NCI-H2029 (cell line): ENCODE results near the gene HDAC1.
"Not testable (repeated sequence)": the region's sequence is repeated elsewhere in the genome, so short reads cannot be mapped to it uniquely, and the experiment has no call there.

Experiments used
- DNase-seq: peaks from one replicate; lab custom pipeline; 2025; lab: John Stamatoyannopoulos, UW

HDAC1 gene

DNA sequence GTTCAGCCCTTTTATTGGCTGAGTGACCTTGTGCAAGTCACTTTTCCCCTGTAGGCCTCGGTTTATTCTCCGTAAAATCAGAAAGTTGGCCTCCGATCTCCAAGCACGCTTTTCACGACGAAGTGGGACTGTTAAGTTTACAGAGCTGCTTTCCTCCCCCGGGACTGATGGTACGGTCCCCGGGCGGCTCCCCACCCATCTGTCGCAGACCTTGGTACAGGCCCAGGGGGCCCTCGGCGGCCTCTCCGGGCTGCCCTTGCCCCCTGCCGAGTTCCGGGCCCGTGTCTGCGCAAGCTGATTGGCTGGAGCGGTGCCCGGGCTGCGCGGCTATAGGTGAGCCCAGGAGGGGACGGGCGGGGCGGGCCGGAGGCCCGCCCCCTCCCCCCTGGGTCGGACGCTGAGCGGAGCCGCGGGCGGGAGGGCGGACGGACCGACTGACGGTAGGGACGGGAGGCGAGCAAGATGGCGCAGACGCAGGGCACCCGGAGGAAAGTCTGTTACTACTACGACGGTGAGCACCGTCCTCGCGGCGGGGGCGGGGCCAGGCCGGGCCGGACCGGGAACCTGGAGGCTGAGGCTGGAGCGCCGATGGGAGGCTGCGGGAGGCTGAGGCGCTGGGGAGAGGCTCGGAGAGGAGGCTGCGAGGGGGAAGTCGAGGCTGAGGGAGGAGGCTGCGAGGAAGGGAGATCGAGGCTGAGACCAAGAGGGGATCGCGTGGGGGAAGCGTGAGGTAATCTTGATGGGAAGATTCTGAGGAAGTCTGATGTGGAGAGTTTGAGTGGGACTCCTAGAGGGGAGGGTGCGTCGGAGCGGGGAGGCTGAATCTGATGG, at the start of gene HDAC1:
HDAC1 (plus strand) TSS at position 376 of the 831 bp plus-strand sequence; CDS start at position 463, 87 bp downstream.
- peak; percentile 92 for DNase-seq

GRCh38 chr1:32242341-32242851, 49.5 kb upstream of the HDAC1 start:
- no peak for DNase-seq

DNA sequence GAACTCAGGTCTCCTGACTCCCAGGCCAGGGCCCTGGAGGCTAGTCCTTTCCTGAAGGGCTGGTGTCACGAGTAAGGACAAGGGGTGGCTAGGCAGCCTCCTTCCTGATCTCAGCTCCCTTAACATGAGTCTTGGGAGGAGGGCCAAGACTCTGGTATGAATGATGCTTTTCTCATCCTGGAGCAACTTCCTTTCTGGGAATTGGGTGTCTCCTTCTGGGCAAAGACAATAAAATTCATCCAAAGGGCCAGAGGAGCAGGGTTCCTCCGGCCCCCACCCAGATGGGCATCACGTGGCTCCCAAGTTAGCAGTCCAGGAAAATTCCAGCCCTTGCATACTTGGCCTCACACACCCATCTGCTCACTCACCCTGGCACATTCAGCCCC, 45.0 kb upstream of the HDAC1 start, which contains the start of gene FAM167B:
FAM167B (plus strand) TSS at position 335 of the 386 bp plus-strand sequence. CDS start 200 bp downstream, outside the sequence.
- no peak for DNase-seq

- no peak for DNase-seq
Observed at GRCh38 chr1:32247452-32247851, 44.4 kb upstream of the HDAC1 start.

DNA sequence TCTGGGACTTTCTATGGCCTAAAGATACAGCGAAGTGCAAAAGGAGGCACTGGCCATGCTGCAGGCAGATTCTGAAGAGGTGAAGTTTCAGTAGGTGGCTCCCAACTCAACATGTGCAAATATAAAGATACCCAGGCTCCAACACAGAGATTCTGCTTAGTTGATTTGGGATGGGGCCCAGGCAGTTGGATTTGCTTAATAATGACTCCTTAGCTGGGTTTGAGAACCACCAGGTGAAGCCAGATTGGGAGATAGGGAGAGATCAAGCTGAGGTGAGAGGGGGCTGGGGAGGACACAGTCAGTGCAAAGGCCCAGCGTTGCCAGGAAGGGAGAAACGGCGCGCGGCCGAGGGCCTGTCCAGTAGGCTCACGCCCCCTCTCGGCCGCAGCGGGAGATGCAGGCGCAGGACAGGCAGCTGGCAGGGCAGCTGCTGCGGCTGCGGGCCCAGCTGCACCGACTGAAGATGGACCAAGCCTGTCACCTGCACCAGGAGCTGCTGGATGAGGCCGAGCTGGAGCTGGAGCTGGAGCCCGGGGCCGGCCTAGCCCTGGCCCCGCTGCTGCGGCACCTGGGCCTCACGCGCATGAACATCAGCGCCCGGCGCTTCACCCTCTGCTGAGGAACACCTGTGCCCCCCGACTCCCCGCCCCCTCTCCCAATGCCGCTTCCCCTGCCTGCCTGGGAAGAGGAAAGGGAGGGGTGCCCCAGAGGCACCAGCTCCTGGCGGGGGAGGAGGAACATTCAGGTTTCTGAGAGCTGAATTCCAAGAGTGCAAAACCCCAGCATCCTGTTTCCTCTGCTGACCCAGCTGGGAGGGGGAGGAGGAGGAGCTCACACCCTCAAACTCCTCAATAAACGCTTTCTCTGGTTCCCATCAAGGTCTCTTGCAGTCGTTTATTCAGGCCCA, 43.6 kb upstream of the HDAC1 start:
- DNase-seq: peak; percentile 48

DNA sequence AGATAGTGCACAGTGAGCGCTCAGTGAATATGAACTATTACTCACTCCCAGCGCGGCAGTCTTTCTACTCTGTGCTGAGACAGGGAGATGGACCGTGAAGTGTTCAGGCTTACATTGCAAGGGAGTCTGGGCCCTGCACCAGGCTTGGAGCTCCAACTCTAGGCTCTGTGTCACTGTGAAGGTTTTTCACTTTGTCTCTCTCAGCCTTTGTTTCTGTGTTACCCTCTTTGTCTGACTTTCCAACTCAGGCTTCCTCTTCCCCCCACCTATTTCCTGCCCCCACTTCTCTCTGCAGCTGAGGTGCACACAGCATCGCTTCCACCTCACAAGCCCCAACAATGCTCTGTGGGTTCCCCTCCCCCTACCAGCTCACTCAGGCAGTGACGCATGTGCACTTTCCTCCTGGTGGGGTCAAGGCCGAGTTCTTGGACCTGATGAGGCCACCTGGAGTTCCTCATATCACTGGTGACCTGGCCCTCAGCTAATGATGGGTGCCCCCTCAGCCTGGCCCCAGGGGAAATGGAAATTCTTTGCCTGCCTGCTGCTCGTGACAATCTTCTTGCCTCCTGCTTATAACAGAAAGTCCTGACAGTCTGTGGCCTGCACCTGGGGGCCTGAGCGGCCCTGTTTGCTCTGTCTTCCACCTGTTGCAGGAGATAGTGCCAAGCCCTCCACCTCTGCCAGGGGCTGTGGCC, 41.9 kb upstream of the HDAC1 start:
- DNase-seq: no peak

- no peak for DNase-seq
Observed at GRCh38 chr1:32250893-32251716, 40.8 kb upstream of the HDAC1 start, which contains the start of gene LCK. LCK (plus strand) TSS chr1:32251265; CDS start chr1:32274330, 23,065 bp downstream.

GRCh38 chr1:32255072-32256071, 36.5 kb upstream of the HDAC1 start:
- DNase-seq: no peak

DNA sequence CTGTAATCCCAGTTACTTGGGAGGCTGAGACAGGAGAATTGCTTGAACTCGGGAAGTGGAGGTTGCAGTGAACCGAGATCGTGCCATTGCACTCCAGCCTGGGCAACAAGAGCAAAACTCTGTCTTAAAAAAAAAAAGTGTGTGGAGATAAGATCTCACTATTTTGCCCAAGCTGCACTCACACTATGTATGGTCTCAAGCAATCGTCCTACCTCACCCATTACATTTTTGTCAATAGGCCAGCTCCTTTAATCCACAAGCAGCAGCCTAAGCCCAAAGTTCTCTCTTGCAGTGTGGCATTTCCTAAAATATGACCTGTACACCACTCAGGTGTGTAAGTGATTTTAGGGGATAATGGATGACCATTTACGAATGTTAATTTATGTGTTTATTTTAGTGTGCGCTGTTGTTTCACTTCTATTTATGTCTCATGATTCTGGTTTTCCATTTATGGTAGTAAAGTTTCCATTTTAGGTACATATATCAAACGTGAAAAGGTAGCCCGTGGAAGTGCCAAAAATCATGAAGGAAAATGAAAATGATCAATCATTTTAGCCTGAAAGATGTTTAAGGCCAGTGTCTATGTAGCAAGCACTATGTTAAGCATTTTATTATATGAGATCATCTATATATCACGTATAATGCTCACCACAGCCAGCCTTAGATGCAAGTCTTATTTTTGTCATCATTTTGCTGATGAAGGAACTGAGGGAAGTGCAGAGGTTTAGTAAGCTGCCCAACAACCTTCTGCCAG, 35.2 kb upstream of the HDAC1 start:
- no peak for DNase-seq

- DNase-seq: no peak
Observed at GRCh38 chr1:32257227-32257508, 34.7 kb upstream of the HDAC1 start.

- DNase-seq: not testable (repeated sequence)
Observed at GRCh38 chr1:32263236-32263593, 28.7 kb upstream of the HDAC1 start.

DNA sequence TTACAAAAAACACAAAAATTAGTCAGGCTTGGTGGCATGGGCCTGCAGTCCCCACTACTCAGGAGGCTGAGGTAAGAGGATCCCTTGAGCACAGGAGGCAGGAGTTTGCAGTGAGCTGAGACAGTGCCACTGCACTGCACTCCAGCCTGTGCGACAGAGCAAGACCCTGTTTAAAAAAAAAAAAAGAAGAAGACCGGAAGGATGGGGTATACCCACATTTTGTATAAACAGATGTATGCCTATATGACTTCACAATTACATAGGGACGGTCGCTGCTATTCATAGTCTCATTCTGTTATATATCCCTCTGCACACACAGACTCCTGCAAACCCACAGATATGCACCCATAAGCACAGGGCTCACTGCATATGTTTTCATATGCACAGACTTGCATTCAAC, 28.1 kb upstream of the HDAC1 start:
- DNase-seq: no peak

DNA sequence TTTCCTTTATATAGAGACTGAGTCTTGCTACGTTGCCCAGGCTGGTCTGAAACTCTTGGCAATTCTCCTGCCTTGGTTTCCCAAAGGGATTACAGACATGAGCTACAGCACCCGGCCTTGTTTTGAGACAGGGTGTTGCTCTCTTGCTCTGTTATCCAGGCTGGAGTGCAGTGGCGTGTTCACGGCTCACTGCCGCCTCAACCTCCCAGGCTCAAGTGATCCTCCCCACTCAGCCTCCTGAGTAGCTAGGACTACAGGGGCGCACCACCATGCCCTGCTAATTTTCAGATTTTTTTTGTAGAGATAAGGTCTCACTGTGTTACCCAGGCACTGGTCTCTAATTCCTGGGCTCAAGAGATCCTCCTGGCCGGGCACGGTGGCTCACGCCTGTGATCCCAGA, 26.0 kb upstream of the HDAC1 start:
- DNase-seq: no peak

DNA sequence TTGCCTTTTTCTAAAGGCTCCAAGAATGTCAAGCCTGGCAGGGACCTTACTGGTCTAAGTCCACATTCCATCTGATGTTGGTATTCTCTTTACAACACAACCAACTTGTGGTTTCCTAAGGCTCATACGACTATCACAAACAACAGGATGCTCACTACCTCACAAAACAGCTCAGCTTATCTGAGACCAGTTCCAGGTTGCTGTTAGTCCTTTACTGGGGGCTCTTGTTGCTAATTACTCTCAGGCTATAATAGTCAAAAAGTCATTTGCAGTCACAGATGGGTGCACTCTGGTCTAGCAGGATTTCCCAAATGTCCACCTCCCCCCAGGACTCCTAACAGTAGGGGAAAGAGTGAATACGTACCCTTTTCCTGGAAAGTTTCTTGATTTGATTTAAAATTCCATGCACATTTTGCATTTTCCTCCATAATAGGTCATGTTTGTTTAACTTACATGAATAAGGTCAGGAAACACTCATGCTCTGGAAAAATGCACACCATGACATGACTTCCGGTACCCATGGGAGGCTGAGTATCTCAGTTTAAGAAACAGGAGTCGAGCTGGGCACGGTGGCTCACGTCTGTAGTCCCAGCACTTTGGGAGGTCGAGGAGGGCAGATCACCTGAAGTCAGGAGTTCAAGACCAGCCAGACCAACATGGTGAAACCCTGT, 24.8 kb upstream of the HDAC1 start:
- DNase-seq: no peak

GRCh38 chr1:32269744-32270143, 22.1 kb upstream of the HDAC1 start:
- DNase-seq: no peak

GRCh38 chr1:32272557-32273390, 19.1 kb upstream of the HDAC1 start:
- DNase-seq: no peak

GRCh38 chr1:32273391-32274208, 18.3 kb upstream of the HDAC1 start:
- peak; percentile 48 for DNase-seq
